HG02852 (cell line): ENCODE data around the gene TGM1.
A peak's percentile ranks its signal among the peaks of the same experiment; 100 is the strongest.

Experiments used
- ATAC-seq: cut with Tn5 transposase; IDR thresholded peaks from one replicate; pipeline ENCODE4 v1.9.1; 2021; ENCODE audit warnings: mild to moderate bottlenecking, moderate library complexity; ENCODE audit not compliant: unreplicated experiment

The TGM1 gene

DNA sequence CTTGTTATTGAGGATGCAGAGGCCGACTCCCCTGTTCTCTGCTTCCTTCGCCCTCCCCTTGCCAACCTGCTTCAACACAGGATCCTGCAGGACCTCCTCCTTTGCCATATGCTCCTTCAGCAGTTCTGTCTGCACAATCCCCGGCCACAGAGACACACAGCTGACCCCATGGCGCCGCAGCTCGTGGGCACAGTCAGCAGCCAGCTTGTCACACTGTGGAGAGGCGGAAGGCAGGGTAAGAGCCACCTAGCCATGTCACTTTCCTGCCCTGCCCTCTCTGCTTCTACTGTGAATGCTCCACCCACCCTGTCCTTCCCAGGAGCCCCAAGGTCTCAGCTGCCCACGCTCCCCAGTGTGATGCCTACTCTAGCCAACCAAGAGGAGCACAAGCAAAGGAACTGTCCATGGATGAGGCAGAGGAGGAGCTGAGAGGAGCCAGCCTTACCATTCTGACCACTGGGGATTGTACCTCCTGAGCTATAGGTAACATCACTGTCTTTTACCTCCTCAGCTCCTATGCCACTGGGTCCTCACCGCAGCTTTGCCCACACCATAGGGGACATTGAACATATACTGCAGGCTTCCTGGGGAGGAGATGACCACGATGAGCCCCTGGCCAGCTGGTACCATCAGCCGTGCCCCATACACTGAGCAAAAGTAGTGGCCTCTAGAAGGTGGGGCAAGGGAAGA, 29.3 kb upstream of the TGM1 start:
- ATAC-seq, result no peak

DNA sequence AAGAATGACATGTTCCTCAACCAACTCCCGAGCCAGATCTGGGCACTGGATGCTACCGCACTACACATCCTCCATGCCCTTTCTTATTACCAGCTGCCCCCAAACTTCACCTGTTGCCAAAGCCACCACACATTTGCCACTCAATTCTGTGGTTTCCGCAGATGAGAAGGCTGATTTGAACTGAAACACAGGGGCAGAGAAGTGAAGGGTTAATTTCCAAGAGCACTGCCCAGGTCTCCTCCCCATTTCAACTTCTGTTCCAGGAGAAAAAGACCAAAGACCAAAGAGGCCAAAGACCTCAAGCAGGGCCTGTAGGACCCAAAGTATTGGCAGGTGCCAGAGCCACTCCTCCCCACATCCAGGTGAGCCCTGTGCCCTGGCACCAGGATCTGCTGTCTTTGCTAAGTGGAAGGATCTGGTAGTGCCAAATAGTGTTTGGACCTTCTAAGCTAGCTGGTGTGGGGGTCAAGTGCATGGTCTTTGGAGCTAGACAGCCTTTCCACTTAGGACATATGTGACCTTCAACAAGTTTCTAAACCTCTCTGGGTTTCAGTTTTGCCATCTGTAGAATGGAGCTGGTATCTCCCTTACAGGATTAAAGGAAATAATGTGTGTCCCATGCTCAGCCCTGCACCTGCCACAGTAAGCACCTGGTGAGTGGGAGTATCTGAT, 28.6 kb upstream of the TGM1 start:
- no peak for ATAC-seq

DNA sequence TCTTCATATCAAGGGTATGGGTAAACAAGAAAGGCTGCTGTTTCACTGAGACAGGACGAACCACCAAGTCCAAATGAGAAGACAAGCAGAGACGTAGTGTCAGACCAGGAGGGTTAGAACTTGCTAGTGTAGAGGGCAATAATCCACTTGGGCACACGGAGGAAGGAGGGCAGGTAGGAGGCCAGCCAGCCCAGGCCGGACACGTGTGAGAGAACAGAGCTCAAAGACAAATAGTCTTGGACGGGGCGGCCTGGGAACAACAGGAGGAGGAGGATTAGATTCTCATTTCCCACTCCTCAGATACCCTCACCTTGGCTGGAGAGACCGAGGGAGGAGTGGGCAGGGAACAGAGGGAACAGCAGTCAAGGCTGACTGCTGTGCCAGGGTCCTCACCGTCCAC, 27.8 kb upstream of the TGM1 start:
- ATAC-seq, result no peak

DNA sequence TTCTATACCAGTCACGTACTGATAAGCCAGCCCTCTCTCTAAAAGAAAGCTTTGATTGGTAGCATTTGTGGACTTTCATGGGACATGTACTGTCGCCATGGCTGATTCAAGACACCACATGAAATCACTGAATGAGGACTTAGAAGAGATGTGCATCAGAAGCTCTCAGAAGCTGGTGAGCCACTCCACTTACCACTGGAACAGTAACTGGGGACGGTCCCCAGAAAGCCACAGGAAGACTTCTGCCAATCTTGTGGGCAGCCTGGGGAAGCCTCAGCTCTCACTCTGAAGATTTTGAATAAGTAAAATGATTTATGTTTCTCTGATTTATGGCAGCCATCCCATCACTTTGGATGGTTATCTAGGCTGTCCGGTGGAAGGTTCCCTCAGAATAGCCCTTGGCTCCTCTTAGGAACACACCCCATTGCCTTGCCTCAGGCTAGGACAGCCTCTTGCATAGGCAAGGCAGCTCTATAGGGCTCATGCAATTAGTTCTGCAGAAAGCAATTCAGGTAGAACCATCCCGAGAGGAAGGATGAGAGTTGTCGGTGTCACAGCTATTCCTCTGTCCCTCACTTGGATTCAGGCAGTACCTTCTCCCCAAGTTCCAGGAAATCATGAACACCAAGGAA, 26.8 kb upstream of the TGM1 start:
- no peak for ATAC-seq

DNA sequence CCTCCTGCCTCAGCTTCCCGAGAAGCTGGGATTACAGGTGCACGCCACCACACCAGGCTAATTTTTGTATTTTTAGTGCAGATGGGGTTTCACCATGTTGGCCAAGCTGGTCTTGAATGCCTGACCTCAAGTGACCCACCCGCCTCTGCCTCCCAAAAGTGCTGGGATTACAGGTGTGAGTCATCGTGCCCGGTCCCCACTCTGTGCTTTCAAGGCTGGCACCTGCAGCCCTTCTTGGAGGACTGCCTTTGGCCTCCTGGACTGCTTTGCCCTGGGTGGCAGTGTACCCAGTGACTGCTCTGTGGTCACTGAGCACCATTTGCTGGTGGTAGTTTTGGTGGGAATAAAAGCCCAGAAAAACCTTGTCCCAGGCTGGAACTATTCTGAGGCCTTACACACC, 24.0 kb upstream of the TGM1 start:
- no peak for ATAC-seq

DNA sequence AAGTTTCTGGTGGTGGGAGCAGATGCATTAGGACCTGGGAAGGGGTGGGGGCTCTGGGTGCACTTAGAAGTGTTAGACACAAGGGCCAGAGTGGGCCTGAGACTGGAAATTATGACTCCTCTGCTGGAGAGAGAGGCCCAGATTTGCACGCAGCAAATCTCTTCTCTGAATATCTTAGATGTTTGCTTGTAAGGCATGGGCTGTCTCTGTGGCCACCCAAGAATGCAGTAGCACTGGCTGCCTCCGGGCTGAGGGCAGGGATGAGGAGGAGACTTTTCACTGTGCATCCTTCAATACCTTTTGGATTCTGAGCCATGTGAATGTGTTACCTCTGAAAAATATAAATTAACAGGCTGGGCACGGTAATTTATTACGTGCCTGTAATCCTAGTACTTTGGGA, 22.4 kb upstream of the TGM1 start:
- no peak for ATAC-seq

DNA sequence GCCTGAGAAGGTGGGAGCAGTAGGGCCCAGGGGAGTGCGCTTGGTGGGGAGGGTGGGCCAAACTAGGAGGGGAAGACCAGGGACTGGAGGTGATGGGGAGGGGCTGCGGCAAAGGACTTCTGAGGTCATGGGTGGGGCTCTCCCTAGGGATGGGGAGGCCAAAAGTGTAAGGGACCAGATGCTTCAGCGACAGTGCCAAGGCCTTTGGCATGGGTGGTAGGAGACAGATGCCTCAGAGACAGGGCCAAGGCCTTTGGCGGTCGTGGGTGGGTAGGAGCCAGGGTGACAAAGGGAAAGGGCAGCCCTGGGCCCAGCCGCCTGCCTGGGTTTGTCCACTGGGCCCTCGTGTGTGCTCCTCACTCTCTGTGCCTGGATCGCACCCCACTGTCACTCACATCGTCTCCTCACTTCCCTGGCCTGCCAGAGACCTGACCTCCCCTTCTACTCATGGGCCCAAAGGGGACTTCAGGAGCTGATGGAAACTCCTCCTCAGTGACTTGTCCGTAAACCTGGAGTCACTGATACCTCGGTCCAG, 21.6 kb upstream of the TGM1 start:
- ATAC-seq, result no peak

DNA sequence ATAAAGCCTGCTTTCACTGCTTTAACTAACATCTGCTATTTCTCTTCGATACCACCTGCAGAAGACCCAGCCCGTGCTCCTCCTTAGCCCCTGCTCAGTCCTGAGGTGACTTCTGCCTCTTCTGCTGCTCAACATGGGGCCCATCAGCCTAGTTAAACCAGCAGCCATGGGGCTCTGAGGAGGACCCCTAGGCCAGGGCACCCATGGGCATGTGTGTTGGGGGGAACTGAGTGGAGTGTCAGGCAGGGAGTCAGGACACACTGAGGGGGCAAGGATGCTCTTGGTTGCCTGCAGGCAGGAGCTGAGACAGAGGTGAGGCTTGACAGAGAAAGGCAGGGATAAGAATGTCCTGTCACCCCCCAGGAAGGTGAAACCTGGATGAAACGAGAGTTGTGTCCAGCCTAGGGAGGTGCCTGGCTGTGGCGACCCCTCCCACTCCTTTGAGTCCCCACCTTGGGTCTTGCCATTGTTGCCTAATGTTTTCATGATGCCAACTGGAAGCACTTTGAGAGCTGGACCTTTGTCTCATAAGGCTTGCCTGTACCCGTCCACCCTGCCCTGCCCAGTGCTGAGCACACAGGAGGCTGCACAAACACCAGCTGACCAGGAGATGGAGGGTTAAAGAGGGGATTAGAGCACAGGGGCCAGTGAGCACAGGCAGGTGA, 21.0 kb upstream of the TGM1 start:
- ATAC-seq, result no peak

DNA sequence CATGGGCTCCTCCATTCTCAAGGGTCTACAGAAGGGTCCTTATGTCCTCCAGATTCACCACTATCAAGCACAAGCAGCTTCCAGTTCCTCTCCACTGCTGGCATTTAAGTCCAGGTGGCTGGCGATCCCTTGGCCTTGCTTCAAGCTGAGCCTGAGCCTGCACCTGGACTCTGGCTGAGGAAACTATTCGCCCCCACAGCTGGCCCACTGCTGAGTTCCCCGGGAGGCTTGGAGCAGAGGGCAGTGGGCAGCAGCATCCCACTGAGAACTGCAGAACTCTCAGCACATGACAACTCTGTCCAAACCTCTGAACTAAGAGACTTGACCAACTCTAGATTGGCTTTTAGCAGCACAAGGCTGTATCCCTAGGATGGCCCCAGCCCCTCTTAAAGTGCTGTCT, 19.8 kb upstream of the TGM1 start:
- no peak for ATAC-seq

DNA sequence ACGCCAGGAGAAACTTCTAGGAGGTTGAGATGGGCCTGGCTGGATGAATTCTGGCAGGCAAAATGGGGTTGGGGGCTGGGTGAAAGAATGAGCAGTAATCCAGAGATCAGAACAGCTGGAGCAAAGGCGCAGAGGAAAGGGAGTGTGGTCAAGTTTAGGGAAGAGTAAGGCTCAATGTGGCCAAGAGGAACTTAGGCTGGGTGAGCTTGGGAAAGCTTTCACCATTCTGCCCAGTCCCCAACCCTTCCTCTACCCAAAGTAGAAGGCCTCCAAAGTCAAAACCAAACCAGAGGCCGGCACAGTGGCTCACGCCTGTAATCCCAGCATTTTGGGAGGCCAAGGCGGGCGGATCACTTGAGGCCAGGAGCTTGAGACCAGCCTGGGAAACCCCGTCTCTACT, 18.7 kb upstream of the TGM1 start:
- no peak for ATAC-seq

DNA sequence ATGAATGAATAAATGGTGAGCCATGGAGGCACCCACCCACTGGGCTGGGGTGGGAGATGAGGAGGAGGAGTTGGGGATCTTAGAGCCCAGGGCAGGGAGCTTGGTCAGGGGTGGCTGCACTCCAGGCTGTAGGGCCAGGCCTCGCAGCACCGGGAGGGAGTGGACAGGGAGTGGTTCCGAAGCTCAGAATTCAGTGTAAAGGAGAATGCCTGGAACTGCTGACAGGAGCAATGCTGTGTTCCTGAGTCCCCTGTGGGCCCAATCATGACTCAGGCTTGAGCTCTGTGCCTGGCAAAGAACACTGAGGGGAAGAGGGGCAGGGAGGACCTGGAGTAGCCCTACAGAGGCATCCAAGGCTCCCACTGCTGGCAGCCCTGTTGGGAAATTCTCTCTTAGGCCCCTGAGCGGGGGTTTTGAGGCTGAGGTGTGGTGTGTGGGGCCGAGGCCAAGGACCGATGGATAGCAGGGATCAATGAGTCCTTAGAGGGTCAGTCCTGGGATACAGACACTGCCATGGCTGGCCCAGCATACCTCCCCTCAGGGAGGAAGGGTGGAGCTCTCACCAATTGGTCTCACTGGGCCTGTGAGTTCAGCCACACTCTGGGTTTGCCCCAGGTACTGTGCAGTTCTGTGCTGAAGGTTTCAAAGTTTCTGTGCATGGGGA, 18.0 kb upstream of the TGM1 start:
- no peak for ATAC-seq

DNA sequence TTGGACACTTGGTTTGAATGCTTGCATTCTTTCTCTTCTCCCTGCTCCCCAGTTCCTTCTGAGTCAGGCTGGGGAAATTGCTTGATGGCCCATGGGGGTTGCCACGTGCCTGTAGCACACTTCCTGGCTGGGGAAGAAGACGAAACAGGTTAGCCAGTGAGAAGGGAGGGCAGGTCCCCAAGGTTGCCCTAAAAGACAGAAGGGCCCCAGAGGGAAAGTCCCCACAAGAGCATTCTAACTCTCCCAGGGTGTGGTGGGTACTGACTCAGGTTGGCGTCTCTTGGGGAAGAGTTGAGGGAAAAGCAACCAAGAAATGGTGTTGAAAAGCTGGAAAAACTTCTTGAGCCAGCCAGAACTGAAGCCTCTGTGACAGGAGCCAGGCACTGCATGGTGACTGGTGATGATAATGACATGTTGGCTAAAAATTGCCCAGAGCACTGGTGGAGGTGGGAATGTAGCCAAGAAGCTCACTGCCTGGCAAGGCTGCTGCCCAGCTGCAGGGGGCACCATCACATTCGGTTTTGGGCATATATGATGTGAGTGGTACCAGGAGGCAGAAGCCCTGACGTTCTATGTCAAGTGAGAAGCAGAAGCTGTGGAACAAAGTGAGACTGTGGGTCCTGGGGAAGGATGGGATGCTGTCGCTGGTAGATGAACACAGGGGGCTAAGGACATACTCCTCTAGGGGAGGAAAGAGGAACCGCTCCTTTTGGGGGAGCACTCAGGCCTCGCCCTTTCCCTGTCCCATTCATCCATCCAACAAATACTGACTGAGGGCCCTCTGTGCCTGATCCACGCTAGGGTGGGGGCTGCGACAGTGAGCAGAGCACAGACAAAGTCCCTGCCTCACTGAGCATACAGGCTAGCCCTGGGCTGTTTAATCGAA, 16.6 kb upstream of the TGM1 start:
- peak; percentile 61 for ATAC-seq

DNA sequence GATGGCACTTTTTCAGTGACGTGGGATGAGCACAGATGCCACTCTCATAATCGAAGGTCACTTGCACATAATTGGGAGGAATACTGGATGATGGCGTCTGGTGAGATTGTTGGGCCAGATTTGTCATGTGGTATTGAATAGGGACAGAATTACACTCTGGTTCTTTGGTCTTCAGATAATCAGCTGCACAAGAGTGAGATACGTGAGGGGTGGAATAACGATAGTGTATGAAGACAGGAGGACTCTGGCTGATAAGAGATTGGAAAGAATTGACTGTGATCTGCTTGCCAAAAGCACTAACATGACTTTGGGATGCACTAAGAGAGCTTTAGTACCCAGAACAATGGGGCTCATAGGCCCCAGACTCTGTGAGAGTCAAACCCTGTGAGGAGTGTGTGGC, 15.4 kb upstream of the TGM1 start:
- no peak for ATAC-seq

DNA sequence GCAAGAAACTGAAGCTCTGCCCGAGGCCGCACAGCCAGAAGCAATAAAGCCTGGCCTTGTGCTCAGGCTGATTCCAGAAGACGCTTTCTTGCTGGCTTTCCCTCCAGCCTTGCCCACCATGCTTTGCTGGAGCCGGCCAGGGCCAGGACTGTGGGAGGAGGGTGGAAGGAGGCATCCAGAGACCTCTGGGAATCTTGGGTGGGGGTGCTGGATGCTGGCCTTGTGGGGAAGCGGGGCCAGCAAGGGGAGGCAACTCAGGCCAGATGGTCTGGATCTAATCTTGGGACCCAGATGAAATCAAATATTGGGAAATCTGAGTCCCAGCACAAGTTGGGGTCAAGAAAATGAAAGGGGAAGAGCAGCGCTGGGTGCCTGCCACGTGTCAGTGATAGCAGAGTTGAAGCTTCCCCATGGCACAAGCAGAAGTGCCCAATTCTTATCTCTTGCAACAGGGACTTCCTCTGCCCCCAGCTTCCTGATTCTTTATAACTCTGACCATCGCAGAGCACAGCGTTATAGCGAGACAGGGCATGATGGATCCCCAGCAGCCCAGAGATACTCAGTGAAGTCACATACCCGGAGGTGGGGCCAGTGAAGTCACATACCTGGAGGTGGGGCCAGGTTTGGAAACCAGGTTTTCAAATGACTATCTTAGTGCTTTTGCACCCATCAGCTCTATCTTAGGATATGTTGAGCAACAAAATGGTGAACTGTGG, 14.8 kb upstream of the TGM1 start:
- ATAC-seq, result no peak

DNA sequence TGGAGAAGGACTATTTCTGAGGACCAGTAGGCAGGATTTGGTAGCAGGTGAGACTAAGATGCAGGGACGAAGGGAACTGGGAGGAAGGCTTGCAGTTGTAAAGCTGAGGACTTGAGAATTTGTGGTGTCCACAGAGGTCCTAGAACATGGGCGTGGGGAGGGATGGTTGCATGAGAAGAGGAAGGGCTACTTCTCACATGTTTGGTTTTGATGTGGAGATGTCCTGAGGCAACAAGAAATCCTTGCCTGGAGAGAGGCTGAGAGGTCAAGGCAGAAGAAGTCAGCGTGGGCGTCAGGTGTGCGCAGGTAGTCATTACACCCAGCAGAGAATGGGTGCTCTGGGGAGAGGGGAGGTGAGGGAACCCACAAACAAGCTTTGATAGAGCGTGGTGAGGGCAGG, 14.1 kb upstream of the TGM1 start:
- no peak for ATAC-seq

DNA sequence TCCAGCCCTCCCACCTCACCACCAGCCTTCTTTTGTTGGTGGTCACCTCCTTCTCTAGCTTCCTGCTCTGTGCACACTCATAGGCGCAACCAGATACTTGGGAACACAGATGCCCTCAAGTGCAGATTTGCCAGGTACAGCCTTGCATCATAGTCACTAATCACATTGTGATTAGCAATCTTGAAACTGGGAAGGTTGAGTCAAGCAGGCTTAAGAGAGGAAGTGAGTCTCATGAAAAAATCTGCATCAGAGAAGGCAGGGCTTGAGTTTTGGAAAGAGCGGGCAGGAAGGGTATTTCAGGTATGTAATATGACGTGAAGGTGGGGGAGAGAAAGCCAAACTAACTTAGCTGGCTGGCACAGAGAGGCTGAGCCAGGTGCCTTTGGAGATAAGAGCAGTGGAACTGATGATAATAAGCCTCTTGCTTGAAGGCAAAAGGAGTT, 11.1 kb upstream of the TGM1 start:
- ATAC-seq, result peak; percentile 45

DNA sequence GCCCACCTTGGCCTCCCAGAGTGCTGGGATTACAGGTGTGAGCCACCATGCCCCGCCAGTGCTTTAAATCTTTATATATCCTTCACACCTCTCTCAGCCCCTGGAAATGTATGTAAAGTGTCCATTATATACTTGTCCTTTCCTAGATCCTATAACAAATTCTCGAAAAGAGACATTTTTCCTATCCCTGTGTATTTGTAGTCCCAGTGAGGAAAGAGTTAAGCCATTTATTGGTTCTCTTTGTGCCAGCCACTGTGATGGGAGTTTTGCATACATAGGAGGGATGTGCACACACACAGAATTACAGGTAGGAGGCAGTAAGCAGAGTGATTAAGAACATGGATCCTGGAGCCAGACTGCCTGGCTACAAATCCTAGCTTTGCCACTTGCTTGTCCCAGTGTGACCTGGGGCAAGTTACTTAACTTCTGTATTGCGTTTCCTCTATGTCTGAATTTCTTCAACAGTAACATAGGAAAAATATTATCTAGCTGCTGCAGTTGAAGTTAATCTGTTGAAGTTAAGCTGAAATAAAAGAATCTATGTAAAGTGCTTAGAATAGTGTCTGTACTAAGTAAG, 10.5 kb upstream of the TGM1 start:
- no peak for ATAC-seq

DNA sequence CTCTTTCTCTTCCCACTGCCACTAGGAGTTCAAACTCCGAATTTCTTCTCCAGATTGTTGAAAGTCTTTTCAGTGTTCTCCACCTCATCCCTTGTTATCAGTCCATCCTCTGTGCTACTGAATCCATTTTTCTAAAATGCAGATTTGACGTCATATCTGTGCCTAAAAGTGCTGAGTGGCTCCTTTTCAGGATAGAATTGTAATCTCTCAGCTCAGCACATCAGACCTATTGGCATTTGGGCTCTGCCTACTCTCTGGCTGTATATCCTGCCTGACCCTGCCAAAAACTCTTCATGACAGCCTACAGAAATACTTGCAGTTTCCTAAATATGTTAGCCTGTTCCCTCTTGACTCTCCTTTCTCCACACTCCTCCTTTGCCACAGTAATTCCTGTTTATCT, 9.5 kb upstream of the TGM1 start:
- ATAC-seq, result no peak

DNA sequence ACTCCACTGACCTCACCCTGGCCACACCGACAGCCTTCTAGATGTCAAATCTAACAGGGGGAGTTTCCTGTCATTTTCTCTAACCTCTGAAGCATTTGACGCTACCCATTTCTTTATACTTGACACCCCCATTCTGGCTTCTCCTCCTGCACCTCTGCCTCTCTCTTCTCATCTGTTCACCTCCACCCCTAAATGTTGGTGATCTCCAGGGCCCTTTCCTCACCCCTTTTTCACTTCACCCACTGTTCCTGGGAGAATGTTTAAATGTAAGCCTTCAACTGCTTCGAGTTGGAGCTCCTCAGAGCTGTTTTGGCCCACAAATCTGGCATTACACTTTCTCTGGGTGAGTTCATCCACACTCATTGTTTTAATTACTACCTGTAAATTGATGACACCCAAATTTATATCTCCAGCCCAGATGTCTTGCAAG, 8.9 kb upstream of the TGM1 start:
- ATAC-seq, result no peak
